ENCODE measurements around the gene NRIP2. TPM values are rescaled to one million over a fixed set of nuclear protein-coding genes. Genes with fewer than 3 reads are reported as not detected.
A peak's percentile ranks its signal among the peaks of the same experiment; 100 is the strongest.

The NRIP2 gene
- total and polyA plus RNA-seq, 4 donors = 0.10 to 1.1 (median 0.73) TPM

- no peaks in the 10 kb centered on the region for H3K9me3 ChIP-seq (ENCODE audit: control insufficient read depth in 4 of 4, insufficient read depth in 3 of 4, low read length in 3 of 4)
- WGBS, 2 donors = 76 to 86% methylated on average over 5 of the region's 5 CpGs
- TF ChIP-seq CTCF (IDR thresholded peaks at IDR 0.05; ENCODE audit: control extremely low read depth, extremely low read depth) = no peak
These were observed 8.1 kb upstream of the NRIP2 start for GRCh38 chr12:2842948-2843347.

GRCh38 chr12:2841056-2841650 is 6.3 kb upstream of the NRIP2 start:
- no peak overlapping the region for H3K9ac ChIP-seq (ENCODE audit: insufficient read depth in 1 of 2, low read length in 2 of 2)
- no peak overlapping the region for H3K27ac ChIP-seq (ENCODE audit: low read depth in 1 of 2, low read length in 1 of 2)
- 62 to 71% methylated on average over 9 of the region's 9 CpGs for WGBS, 2 donors
- ATAC-seq (ENCODE audit: insufficient read depth, low FRiP score) (no peak), DNase-seq (peak in 2 of 3 donors; percentile 33 to 46)
- peaks cover 0 to 9% (median 0%) of the 10 kb centered on the region in 5 donors for H3K4me1 ChIP-seq (ENCODE audit: control insufficient read depth in 5 of 5, insufficient read depth in 5 of 5, low read length in 5 of 5)
- peaks cover 0 to 8% (median 0%) of the 10 kb centered on the region in 4 donors for H3K36me3 ChIP-seq (ENCODE audit: control insufficient read depth in 4 of 4, insufficient read depth in 4 of 4, low read length in 4 of 4)
- H3K4me3 ChIP-seq = no peak overlapping the region
- H3K27me3 ChIP-seq (ENCODE audit: control insufficient read depth in 3 of 3, insufficient read depth in 3 of 3, low read length in 2 of 3) = no peaks in the 10 kb centered on the region
- no peaks in the 10 kb centered on the region for H3K9me3 ChIP-seq (ENCODE audit: control insufficient read depth in 4 of 4, insufficient read depth in 3 of 4, low read length in 3 of 4)
- TF ChIP-seq CTCF (IDR thresholded peaks at IDR 0.05; ENCODE audit: control extremely low read depth, extremely low read depth) = no peak

More at GRCh38 chr12:2842948-2843347, 8.1 kb upstream of the NRIP2 start:
- no peak overlapping the region for H3K9ac ChIP-seq (ENCODE audit: insufficient read depth in 1 of 2, low read length in 2 of 2)
- H3K27me3 ChIP-seq (ENCODE audit: control insufficient read depth in 3 of 3, insufficient read depth in 3 of 3, low read length in 2 of 3) = no peaks in the 10 kb centered on the region
- DNase-seq (no peak), ATAC-seq (ENCODE audit: insufficient read depth, low FRiP score) (no peak)
- H3K36me3 ChIP-seq (ENCODE audit: control insufficient read depth in 4 of 4, insufficient read depth in 4 of 4, low read length in 4 of 4) = peaks cover 0 to 8% (median 0%) of the 10 kb centered on the region in 4 donors
- no peak overlapping the region for H3K27ac ChIP-seq (ENCODE audit: low read depth in 1 of 2, low read length in 1 of 2)
- peaks cover 0 to 9% (median 0%) of the 10 kb centered on the region in 5 donors for H3K4me1 ChIP-seq (ENCODE audit: control insufficient read depth in 5 of 5, insufficient read depth in 5 of 5, low read length in 5 of 5)
- H3K4me3 ChIP-seq = no peak overlapping the region

GRCh38 chr12:2836574-2836973 is 1.7 kb upstream of the NRIP2 start:
- Histone ChIP-seq H3K27ac (ENCODE audit: low read depth in 1 of 2, low read length in 1 of 2) (no peak overlapping the region), H3K4me1 (ENCODE audit: control insufficient read depth in 5 of 5, insufficient read depth in 5 of 5, low read length in 5 of 5) (peaks cover 0 to 20% (median 8%) of the 10 kb centered on the region in 5 donors), H3K27me3 (ENCODE audit: control insufficient read depth in 3 of 3, insufficient read depth in 3 of 3, low read length in 2 of 3) (no peaks in the 10 kb centered on the region), H3K9ac (ENCODE audit: insufficient read depth in 1 of 2, low read length in 2 of 2) (no peak overlapping the region), H3K36me3 (ENCODE audit: control insufficient read depth in 4 of 4, insufficient read depth in 4 of 4, low read length in 4 of 4) (peaks cover 0 to 8% (median 2%) of the 10 kb centered on the region in 4 donors), H3K9me3 (ENCODE audit: control insufficient read depth in 4 of 4, insufficient read depth in 3 of 4, low read length in 3 of 4) (no peaks in the 10 kb centered on the region), H3K4me3 (no peak overlapping the region)
- DNase-seq (no peak), ATAC-seq (ENCODE audit: insufficient read depth, low FRiP score) (no peak)
- TF ChIP-seq CTCF (IDR thresholded peaks at IDR 0.05; ENCODE audit: control extremely low read depth, extremely low read depth) = no peak
- WGBS, 2 donors = 52 to 71% methylated on average over 8 of the region's 8 CpGs

Data from lung (tissue), 12 donors.